SK-N-SH treated with all-trans-retinoic acid at 6 μM for 48 hours (cell line): ENCODE data around the gene CIC.

ENCODE experiments used
- ATAC-seq: fragments of 200-7000 bp; cut with Tn5 transposase; 3 replicates; pipeline ENCODE4 v1.9.1; 2020; ENCODE audit warnings: mild to moderate bottlenecking, moderate library complexity
- ARNTL ChIP-seq: fragments of 450-650 bp; formaldehyde crosslinking; IDR thresholded peaks from 2 replicates; pipeline ENCODE4 v1.5.0; 2020; ENCODE audit warnings: low read depth, mild to moderate bottlenecking, moderate library complexity, borderline replicate concordance
- CSDC2 ChIP-seq: fragments of 250-450 bp; sonication (Bioruptor Pico); IDR thresholded peaks from 2 replicates; pipeline ENCODE4 v1.5.0; 2020; ENCODE audit warnings: mild to moderate bottlenecking, moderate library complexity
- CSRNP3 ChIP-seq: fragments of 250-450 bp; sonication (Bioruptor Pico); IDR thresholded peaks from 2 replicates; pipeline ENCODE4 v1.5.1; 2021; ENCODE audit warnings: mild to moderate bottlenecking, moderate library complexity
- ESRRG ChIP-seq: fragments of 250-450 bp; sonication (Bioruptor Pico); IDR thresholded peaks from 2 replicates; pipeline ENCODE4 v1.6.1; 2021; ENCODE audit warnings: mild to moderate bottlenecking
- OSR1 ChIP-seq: fragments of 250-450 bp; sonication (Bioruptor Pico); IDR thresholded peaks from 2 replicates; pipeline ENCODE4 v1.8.0; 2022; ENCODE audit warnings: moderate library complexity, mild to moderate bottlenecking, inconsistent platforms
- RARB ChIP-seq: fragments of 250-450 bp; sonication (Bioruptor Pico); IDR thresholded peaks from 2 replicates; pipeline ENCODE4 v1.8.0; 2021; ENCODE audit warnings: mild to moderate bottlenecking, moderate library complexity
- SNAI2 ChIP-seq: fragments of 250-450 bp; sonication (Bioruptor Pico); IDR thresholded peaks from 2 replicates; pipeline ENCODE4 v1.5.0; 2020; ENCODE audit warnings: mild to moderate bottlenecking, moderate library complexity
- TCF4 ChIP-seq: fragments of 250-450 bp; sonication (Bioruptor Pico); IDR thresholded peaks from 2 replicates; pipeline ENCODE4 v1.8.0; 2021; ENCODE audit warnings: mild to moderate bottlenecking, moderate library complexity, borderline replicate concordance
- ZC3H10 ChIP-seq: fragments of 250-450 bp; sonication (Bioruptor Pico); IDR thresholded peaks from 2 replicates; pipeline ENCODE4 v1.5.1; 2021; ENCODE audit warnings: mild to moderate bottlenecking, moderate library complexity
- ZFP3 ChIP-seq: fragments of 250-450 bp; sonication (Bioruptor Pico); IDR thresholded peaks from 2 replicates; pipeline ENCODE4 v1.5.0; 2020; ENCODE audit warnings: mild to moderate bottlenecking, moderate library complexity
- ZFP30 ChIP-seq: fragments of 450-650 bp; formaldehyde crosslinking; IDR thresholded peaks from 2 replicates; pipeline ENCODE4 v1.5.0; 2022; ENCODE audit warnings: mild to moderate bottlenecking, moderate library complexity
- ZNF565 ChIP-seq: fragments of 450-650 bp; formaldehyde crosslinking; conservative IDR thresholded peaks from 2 replicates; pipeline ENCODE4 v1.5.0; 2020; ENCODE audit warnings: low read depth, mild to moderate bottlenecking, moderate library complexity
- ZNF70 ChIP-seq: fragments of 450-650 bp; formaldehyde crosslinking; IDR thresholded peaks from 2 replicates; pipeline ENCODE4 v1.5.0; 2020; ENCODE audit warnings: mild to moderate bottlenecking, moderate library complexity
- ZNF8 ChIP-seq: fragments of 450-650 bp; formaldehyde crosslinking; IDR thresholded peaks from 2 replicates; pipeline ENCODE4 v1.5.0; 2020; ENCODE audit warnings: mild to moderate bottlenecking, moderate library complexity
- TF ChIP-seq, protein P1 (sequence below): fragments of 250-450 bp; sonication (Bioruptor Pico); IDR thresholded peaks from 2 replicates; pipeline ENCODE4 v1.8.0; 2021; ENCODE audit warnings: low read depth, mild to moderate bottlenecking, moderate library complexity, borderline replicate concordance
- TF ChIP-seq, protein P2 (sequence below): fragments of 250-450 bp; sonication (Bioruptor Pico); IDR thresholded peaks from 2 replicates; pipeline ENCODE4 v1.5.1; 2020; ENCODE audit warnings: low read depth, mild to moderate bottlenecking, moderate library complexity
- TF ChIP-seq, protein P3 (sequence below): fragments of 250-450 bp; sonication (Bioruptor Pico); IDR thresholded peaks from 2 replicates; pipeline ENCODE4 v1.8.0; 2020; ENCODE audit warnings: mild to moderate bottlenecking, moderate library complexity, borderline replicate concordance
- TF ChIP-seq, protein P4 (sequence below): fragments of 250-450 bp; sonication (Bioruptor Pico); IDR thresholded peaks from 2 replicates; pipeline ENCODE4 v1.5.0; 2020; ENCODE audit warnings: mild to moderate bottlenecking, moderate library complexity

The CIC gene

DNA sequence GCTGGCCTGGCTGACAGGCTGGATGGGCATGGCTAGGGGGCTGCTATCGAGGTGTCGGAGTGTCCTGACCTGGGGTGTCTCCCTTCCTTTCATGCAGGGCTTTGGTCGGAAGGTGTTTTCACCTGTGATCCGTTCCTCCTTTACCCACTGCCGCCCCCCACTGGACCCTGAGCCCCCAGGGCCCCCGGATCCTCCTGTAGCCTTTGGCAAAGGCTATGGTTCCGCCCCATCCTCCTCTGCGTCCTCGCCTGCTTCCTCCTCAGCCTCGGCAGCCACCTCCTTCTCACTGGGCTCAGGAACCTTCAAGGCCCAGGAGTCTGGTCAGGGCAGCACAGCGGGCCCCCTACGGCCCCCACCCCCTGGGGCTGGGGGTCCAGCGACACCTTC, 21.1 kb downstream of the CIC start:
- no peak for ATAC-seq
- TF ChIP-seq CSDC2: no peak
- TF ChIP-seq, protein P1, sequence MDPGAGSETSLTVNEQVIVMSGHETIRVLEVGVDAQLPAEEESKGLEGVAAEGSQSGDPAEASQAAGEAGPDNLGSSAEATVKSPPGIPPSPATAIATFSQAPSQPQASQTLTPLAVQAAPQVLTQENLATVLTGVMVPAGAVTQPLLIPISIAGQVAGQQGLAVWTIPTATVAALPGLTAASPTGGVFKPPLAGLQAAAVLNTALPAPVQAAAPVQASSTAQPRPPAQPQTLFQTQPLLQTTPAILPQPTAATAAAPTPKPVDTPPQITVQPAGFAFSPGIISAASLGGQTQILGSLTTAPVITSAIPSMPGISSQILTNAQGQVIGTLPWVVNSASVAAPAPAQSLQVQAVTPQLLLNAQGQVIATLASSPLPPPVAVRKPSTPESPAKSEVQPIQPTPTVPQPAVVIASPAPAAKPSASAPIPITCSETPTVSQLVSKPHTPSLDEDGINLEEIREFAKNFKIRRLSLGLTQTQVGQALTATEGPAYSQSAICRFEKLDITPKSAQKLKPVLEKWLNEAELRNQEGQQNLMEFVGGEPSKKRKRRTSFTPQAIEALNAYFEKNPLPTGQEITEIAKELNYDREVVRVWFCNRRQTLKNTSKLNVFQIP (CRISPR knock-in tag): no peak
- TF ChIP-seq TCF4 (CRISPR knock-in tag): no peak
- TF ChIP-seq, protein P2, sequence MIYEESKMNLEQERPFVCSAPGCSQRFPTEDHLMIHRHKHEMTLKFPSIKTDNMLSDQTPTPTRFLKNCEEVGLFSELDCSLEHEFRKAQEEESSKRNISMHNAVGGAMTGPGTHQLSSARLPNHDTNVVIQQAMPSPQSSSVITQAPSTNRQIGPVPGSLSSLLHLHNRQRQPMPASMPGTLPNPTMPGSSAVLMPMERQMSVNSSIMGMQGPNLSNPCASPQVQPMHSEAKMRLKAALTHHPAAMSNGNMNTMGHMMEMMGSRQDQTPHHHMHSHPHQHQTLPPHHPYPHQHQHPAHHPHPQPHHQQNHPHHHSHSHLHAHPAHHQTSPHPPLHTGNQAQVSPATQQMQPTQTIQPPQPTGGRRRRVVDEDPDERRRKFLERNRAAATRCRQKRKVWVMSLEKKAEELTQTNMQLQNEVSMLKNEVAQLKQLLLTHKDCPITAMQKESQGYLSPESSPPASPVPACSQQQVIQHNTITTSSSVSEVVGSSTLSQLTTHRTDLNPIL (CRISPR knock-in tag): no peak
- TF ChIP-seq OSR1 (CRISPR knock-in tag): no peak
- TF ChIP-seq ARNTL (CRISPR knock-in tag): no peak
- no peak for TF ChIP-seq RARB (CRISPR knock-in tag)
- TF ChIP-seq SNAI2: no peak
- TF ChIP-seq, protein P3, sequence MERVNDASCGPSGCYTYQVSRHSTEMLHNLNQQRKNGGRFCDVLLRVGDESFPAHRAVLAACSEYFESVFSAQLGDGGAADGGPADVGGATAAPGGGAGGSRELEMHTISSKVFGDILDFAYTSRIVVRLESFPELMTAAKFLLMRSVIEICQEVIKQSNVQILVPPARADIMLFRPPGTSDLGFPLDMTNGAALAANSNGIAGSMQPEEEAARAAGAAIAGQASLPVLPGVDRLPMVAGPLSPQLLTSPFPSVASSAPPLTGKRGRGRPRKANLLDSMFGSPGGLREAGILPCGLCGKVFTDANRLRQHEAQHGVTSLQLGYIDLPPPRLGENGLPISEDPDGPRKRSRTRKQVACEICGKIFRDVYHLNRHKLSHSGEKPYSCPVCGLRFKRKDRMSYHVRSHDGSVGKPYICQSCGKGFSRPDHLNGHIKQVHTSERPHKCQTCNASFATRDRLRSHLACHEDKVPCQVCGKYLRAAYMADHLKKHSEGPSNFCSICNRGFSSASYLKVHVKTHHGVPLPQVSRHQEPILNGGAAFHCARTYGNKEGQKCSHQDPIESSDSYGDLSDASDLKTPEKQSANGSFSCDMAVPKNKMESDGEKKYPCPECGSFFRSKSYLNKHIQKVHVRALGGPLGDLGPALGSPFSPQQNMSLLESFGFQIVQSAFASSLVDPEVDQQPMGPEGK: no peak
- TF ChIP-seq ZFP3 (CRISPR knock-in tag): no peak
- no peak for TF ChIP-seq ZFP30 (CRISPR knock-in tag)
- TF ChIP-seq ZNF70 (CRISPR knock-in tag): no peak

DNA sequence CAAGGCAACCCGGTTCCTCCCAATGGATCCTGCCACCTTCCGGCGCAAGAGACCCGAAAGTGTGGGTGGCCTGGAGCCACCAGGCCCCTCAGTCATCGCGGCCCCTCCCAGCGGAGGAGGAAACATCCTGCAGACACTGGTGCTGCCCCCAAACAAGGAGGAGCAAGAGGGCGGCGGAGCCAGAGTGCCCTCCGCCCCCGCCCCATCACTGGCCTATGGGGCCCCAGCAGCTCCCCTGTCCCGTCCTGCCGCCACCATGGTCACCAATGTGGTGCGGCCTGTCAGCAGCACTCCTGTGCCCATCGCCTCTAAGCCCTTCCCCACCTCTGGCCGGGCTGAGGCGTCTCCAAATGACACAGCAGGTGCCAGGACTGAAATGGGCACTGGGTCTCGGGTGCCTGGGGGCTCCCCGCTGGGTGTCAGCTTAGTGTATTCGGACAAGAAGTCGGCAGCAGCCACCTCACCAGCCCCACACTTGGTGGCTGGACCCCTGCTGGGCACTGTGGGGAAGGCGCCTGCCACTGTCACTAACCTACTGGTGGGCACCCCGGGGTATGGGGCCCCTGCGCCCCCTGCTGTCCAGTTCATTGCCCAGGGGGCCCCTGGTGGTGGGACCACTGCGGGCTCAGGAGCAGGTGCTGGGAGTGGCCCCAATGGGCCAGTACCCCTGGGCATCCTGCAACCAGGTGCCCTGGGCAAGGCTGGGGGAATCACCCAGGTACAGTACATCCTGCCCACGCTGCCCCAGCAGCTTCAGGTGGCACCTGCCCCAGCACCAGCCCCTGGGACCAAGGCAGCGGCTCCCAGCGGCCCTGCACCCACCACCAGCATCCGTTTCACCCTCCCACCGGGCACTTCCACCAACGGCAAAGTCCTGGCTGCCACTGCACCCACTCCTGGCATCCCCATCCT, 21.7 kb downstream of the CIC start:
- peak; percentile 72 for ATAC-seq
- TF ChIP-seq SNAI2 (no peak), ZNF565 (CRISPR knock-in tag) (no peak), ZC3H10 (no peak), ARNTL (CRISPR knock-in tag) (no peak), RARB (CRISPR knock-in tag) (no peak), CSRNP3 (CRISPR knock-in tag) (no peak), ZFP3 (CRISPR knock-in tag) (no peak), ZNF8 (CRISPR knock-in tag) (no peak), ZFP30 (CRISPR knock-in tag) (no peak), ESRRG (no peak), OSR1 (CRISPR knock-in tag) (no peak)
- TF ChIP-seq, protein P4, sequence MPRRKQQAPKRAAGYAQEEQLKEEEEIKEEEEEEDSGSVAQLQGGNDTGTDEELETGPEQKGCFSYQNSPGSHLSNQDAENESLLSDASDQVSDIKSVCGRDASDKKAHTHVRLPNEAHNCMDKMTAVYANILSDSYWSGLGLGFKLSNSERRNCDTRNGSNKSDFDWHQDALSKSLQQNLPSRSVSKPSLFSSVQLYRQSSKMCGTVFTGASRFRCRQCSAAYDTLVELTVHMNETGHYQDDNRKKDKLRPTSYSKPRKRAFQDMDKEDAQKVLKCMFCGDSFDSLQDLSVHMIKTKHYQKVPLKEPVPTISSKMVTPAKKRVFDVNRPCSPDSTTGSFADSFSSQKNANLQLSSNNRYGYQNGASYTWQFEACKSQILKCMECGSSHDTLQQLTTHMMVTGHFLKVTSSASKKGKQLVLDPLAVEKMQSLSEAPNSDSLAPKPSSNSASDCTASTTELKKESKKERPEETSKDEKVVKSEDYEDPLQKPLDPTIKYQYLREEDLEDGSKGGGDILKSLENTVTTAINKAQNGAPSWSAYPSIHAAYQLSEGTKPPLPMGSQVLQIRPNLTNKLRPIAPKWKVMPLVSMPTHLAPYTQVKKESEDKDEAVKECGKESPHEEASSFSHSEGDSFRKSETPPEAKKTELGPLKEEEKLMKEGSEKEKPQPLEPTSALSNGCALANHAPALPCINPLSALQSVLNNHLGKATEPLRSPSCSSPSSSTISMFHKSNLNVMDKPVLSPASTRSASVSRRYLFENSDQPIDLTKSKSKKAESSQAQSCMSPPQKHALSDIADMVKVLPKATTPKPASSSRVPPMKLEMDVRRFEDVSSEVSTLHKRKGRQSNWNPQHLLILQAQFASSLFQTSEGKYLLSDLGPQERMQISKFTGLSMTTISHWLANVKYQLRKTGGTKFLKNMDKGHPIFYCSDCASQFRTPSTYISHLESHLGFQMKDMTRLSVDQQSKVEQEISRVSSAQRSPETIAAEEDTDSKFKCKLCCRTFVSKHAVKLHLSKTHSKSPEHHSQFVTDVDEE: no peak
- TF ChIP-seq, protein P3: no peak
